H4 (cell line): ENCODE measurements around the gene MAN1C1. TPM values are rescaled to one million over a fixed set of nuclear protein-coding genes. Genes with fewer than 3 reads are reported as not detected.
"Not testable (repeated sequence)": the region's sequence is repeated elsewhere in the genome, so short reads cannot be mapped to it uniquely, and the experiment has no call there.

Experiments
- DNase-seq: peaks from one replicate; pipeline ENCODE4 v3.0.0-alpha.2; 2015; ENCODE audit warnings: low spot score
- total RNA-seq: library from RNA; depleted of rRNA; stranded (reverse); fragments of >200 nt; shearing (Covaris generic); gene quantifications from 2 replicates; pipeline ENCODE4 v1.2.3, GENCODE V29; 2014

MAN1C1 gene
- total RNA-seq, 1 experiment from 2014 or later, result 0.95 TPM

DNA sequence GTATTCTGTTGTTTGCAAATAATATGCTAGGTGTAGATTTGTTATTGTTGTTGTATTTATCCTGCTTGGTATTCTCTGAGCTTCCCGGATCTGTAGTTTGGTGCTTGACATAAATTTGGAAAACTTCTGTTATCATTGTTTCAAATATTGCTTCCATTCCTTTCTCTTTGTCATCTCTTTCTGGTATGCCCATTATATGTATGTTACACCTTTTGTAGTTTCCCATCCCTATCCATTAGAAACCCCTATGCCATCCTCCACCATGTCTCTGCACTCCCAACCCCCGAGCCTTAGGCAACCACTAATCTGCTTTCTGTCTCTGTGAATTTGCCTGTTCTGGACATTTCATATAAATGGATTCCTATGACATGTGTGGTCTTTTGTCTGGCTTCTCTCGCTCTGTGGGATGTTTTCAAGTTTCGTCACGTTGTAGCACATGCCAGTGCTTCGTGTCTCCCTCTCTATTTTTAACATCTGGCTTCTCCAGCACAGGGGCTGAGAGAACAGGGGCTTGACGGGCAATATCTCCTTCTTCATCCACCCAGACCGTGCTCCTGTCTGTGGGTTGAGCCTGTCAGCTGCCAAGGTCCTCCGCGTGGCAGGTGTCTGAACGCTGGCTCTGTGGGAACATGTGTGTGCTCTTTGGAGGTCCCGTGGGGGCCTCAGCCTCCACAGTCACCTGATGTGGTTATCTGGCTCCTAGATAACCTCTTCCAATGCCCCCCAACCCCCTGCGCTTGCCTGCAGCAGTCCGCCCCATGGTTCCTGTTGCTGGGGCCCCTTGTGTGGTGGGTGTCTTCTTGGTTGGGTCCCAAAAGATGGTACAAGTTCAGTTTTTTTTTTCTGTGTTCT is 32.8 kb upstream of the MAN1C1 start:
- DNase-seq, result no peak

DNA sequence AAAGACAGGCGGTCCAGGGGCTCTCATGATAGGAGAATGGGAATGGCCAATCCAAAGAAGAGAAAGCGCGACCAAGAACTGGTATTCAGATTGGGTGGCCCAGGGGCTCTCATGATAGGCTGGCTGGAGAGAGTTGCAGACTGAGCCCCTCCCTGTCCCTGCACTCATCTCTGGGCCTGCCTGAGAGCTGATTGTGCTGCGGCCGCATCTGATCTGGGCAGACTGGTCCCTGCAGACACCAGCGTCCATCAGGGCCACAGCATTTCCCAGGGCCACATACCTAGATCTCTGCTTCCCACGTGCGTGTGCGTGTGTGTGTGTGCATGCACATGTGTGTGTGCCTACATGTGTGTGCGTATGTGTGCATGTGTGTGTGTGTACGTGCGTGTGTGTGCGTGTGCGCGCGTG is 30.4 kb upstream of the MAN1C1 start:
- no peak for DNase-seq

DNA sequence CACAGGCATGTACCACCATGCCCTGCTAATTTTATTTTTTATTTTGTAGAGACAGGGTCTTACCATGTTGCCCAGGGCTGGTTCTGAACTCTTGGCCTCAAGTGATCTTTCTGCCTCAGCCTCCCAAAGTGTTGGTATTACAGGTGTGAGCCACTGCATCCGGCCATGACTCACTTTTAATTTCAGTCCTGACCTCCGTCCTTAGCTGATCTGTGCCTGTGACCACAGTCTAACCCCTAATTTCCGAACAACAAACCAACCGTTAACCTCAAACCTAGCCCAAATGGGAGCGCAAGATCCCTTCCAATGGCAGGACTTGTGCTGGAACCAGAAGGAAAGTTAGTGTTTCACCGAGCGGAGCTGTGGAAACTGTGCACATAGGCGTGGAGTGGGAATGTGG is 29.3 kb upstream of the MAN1C1 start:
- no peak for DNase-seq

DNA sequence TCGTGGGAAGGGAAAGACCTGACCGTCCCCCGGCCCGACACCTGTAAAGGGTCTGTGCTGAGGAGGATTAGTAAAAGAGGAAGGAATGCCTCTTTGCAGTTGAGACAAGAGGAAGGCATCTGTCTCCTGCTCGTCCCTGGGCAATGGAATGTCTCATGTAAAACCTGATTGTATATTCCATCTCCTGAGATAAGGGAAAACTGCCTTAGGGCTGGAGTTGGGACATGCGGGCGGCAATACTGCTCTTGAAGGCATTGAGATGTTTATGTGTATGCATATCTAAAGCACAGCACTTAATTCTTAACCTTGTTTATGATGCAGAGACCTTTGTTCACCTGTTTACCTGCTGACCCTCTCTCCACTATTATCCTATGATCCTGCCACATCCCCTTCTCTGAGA is 28.4 kb upstream of the MAN1C1 start:
- DNase-seq, result not testable (repeated sequence)

DNA sequence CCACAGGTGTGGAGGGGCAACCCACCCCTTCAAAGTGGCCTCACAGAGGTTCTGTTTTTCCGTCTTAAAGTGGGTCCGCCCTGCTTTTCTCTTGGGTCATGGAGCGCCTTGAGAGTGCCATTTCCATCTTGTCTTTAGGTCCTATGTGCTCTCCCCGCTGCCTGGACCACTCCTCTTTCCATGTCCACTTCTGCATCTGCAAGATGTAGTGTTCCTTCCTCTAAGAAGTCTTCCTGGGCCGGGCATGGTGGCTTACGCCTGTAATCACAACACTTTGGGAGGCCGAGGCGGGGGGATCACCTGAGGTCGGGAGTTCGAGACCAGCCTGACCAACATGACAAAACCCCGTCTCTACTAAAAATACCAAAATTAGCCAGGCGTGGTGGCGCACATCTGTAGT is 27.8 kb upstream of the MAN1C1 start:
- DNase-seq, result not testable (repeated sequence)

DNA sequence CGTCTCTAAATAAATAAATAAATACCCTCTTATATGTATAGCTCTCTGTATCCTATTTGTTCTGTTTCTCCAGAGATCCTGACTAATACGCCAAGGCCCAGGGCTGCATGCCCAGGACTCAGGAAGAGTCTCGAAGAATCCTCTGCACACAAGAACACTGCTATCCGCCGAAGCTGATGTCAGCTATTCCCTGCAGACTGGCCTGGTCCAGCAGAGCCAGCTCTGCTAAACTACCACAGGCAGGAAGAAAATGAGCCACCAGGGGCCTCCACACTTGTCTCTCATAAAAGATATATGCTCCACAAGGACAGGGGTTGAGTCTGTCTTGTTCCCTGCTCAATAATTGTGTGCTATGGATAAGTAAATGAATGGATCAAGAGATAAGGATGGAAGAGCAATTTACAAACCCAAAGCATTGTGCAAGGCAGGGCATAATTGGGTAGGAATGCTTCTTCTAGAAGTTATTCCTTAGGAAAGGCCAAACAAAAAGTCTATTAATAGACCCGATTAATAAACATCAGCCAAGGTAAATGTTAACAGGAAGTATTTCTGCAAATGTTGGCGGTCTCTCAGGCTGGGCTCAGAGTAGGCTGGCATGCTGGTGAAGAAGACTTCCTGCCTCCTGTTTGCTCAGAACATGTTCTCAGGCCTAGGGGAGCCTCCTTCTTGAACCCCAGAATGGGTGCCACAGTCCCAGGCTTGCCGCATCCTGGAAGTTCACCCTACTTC is 26.3 kb upstream of the MAN1C1 start:
- no peak for DNase-seq

DNA sequence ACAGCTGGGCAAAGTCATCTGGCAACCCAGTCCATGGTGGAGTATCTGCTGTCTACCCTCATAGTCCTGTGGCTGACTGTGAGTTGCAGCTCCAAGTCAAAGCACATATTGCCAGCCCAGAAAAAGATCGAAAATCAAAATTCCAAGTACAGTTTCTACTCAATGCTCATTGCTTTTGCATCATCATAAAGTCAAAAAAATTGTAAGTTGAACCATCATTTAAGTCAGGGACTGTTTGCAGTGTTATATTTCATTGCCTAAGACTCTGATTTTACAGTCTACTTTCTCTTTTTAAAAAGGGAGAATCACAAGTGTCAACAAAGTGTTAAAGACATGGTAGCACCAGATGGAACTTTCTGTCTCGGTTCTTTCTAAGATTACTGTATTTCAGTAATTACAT is 22.7 kb upstream of the MAN1C1 start:
- DNase-seq, result no peak

DNA sequence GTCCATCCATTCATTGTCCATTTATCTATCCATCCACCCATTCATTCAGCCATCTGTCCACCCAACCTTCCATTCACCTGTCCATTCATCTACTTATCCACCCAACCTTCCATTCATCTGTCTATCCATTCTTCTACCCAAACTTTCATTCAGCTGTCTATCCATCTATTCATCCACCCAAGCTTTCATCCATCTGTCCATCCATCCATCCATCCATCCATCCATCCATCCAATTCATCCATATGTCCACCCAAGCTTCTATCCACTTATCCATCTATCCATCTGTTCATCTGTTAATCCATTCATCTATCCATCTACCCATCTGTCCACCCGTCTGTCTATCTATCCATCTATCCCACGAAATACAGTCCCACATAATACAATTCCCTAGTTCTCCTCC is 21.6 kb upstream of the MAN1C1 start:
- no peak for DNase-seq

DNA sequence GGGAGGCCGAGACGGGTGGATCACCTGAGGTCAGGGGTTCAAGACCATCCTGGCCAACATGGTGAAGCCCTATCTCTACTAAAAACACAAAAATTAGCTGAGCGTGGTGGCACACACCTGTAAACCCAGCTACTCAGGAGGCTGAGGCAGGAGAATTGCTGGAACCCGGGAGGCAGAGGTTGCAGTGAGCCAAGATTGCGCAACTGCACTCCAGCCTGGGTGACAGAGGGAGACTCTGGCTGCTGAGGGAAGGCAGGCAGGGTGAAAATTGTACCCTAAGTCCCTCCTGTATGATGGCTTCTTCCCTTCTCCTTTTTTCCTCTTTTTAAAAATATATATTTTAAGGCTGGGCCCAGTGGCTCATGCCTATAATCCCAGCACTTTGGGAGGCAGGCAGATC is 19.9 kb upstream of the MAN1C1 start:
- not testable (repeated sequence) for DNase-seq

DNA sequence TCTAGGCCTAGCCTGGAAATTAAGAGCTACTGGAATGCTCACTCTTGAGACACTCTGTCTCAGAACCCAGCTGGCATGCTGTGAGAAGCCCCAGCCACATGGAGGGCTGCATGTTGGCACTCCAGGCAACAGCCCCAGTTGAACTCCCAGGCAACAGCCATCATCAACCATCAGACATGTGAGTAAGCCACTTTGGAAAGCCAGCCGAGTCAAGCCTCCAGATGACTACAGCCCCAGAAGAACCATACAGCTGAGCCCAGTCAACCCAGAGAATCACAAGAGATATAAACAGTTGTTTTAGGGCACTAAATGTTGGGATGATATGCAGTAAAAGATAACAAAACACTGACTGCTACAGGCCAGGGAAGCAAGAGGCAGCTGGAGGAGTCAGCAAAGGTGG is 17.7 kb upstream of the MAN1C1 start:
- no peak for DNase-seq

DNA sequence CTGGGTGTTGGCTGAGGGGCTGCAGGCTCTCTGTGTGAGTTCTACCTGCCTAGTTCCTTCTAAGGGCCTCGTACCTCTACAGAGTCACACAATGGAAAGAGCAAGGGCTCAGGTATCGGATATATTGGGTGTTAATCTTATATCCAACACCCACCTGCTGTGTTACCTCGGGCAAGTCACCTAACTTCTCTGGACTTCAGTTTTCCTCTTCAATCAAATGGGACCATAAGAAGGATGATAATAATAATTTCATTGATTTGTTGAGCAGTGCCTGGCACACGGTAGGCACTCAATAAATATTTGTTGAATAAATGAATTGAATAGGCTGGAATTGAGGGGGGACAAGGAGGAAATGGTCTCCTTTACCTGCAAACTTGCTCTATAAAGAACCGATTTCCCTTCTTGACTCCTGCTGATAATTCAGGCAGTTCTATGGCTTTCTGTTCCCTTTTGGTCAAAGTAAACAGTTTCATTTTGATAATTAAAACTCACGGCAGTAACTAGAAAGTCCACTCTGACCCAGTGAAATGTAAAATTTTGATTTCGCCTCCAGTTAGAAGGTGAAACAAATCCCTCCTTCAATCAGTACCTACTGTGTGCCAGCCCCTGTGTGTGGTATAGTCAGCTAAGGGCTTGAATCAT is 16.5 kb upstream of the MAN1C1 start:
- no peak for DNase-seq

DNA sequence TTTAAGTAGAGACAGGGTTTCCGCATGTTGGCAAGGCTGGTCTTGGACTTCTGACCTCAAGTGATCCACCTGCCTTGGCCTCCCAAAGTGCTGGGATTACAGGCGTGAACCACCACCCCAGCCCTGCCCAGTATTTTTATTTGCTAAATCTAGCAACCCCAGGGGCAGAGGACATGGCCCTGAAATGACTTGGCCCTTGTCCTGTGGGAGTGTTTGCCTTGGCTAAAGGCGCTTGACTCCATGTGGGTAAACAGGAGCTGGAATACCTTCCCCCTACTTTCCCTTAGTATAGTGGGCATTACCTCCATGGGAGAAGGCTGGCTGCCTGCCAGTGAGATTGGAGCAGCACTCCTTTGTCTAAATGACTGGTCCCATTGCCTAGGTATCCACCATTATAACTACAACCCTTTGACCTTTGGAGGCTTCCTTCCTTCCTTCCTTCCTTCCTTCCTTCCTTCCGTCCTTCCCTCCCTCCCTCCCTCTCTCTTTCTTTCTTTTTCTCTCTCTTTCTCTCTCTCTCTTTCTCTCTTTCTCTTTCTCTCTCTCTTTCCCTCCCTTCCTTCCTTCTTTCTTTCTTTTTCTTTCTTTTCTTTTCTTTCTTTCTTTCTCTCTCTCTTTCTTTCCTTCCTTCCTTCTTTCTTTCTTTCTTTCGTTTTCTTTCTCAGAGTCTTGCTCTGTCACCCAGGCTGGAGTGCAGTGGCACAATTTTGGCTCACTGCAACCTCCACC is 15.5 kb upstream of the MAN1C1 start:
- DNase-seq, result not testable (repeated sequence)

DNA sequence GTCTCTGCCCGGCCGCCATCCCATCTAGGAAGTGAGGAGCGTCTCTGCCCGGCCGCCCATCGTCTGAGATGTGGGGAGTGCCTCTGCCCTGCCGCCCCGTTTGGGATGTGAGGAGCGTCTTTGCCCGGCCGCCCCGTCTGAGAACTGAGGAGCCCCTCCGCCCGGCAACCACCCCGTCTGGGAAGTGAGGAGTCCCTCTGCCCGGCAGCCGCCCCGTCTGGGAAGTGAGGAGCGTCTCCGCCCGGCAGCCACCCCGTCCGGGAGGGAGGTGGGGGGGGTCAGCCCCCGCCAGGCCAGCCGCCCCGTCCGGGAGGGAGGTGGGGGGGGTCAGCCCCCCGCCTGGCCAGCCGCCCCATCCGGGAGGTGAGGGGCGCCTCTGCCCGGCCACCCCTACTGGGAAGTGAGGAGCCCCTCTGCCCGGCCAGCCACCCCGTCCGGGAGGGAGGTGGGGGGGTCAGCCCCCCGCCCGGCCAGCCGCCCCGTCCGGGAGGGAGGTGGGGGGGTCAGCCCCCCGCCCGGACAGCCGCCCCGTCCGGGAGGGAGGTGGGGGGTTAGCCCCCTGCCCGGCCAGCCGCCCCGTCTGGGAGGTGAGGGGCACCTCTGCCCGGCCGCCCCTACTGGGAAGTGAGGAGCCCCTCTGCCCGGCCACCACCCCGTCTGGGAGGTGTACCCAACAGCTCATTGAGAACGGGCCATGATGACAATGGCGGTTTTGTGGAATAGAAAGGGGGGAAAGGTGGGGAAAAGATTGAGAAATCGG is 12.6 kb upstream of the MAN1C1 start:
- DNase-seq, result not testable (repeated sequence)

DNA sequence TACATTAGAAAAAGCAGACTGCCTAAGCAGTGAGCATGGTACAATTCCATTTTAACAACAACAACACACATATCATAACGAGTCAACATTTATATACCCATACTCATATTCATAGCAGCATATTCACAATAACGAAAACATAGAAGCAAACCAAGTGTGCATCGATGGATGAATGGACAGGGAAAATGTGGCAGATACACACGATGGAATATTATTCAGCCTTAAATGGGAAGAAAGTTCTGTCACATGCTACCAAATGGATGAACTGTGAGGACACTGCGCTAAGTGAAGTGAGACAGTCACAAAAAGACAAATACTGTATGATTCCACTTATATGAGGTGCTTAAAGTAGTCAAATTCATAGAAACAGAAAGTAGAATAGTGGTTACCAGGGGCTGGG is 9.5 kb upstream of the MAN1C1 start:
- no peak for DNase-seq

DNA sequence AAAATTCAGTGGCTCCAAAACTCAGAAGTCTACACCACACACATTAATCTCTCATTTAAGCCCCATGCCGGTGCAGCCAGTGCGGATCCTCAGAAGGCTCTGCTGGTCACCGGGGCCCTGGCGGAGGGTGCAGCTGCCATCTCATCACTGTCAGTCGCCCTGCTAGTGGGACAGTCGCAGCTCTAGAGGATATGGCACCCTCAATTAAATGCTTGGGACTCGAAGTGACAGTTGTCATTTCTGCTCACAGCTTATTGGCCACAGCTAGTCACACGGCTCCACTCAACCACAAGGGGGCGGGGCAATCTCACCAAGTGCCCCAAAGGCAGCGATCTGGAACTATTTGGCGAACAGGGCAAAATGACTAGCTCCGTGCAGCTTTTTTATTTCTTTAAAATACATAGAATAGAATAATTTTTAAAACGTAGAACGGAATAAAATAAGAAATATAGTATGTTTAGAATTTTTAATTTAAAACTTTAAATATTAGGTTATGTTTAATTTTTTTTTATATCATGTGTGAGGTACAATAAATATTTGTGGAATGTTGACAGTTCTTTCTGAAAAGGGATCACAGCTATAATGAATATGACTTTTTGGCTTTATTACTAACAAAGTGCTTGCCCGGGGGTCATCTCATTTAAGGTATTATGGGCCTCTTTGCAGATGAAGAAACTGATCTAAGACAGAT is 8.0 kb upstream of the MAN1C1 start:
- DNase-seq, result peak; percentile 71

DNA sequence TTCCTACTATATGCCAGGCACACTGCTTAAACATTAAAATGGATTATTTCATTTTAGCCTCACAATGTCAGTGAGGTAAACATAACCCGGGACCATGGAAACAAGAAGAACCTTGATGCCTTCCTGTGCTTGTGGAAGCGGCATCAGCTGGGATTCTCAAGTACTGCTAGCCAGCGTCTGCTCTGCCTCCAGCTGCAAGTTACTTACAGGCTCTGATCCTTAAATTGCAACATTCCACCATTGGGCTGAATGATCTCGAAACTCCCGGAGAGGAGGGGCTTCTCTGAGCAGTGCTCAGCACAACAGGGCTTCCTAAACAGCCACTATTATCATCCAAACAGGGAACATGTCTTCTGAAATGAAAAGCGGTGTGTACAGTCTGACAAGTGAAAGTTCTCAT is 6.7 kb upstream of the MAN1C1 start:
- DNase-seq, result peak; percentile 1

DNA sequence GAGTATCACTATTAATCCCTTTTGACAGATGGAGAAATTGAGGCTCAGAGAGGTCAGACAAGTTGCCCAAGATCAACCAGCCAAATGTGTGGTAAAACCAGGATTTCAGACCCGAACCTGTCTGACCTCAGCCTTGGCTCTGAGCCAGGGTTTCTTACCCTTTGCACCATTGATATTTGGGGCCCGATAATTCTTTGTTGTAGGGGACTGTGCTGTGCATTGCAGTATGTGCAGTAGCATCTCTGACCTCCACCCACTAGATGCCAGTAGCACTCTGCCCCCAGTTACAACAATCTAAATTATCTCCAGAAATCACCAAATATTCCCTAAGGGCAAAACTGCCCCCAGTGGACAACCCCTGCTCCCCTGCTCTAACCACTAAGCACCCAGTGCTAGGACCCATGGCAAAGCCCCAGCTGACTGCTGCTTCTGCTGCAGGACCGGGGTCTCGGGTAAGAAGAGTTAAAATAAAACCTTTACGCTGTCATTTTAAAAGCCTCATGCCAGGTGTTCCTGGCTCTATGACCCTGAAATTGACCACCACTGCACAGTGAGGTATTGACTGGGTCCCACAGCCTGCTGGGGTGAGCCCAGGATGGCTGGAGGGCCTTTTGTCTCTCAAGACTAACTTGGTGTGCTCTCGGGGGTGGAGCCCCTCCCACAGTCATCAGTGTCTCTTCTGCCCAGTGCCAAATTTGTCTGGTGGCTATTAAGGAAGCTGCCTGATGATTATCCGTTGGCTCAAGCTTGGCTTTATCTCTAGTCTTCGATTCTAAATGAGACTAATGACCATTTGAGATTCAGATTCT is 5.6 kb upstream of the MAN1C1 start:
- DNase-seq, result no peak

DNA sequence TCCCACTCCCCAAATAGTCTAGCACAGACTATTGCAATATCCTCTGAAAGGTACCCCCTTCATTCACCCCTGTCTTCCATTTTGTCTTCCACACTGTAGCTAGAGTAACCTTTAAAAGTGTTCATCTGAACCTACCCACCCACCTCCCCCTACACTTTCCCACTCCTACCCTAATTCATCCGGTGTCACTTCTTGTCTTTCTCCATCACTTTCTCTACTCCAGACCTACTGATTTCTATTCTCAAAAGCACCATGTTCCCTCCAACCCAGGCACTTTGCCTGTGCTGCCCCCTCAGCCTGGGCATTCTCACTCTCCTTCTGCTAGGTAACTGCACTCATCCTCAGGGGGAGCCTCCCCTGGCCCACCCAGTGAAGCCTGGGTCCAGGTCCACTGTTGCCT is 4.7 kb upstream of the MAN1C1 start:
- DNase-seq, result no peak

DNA sequence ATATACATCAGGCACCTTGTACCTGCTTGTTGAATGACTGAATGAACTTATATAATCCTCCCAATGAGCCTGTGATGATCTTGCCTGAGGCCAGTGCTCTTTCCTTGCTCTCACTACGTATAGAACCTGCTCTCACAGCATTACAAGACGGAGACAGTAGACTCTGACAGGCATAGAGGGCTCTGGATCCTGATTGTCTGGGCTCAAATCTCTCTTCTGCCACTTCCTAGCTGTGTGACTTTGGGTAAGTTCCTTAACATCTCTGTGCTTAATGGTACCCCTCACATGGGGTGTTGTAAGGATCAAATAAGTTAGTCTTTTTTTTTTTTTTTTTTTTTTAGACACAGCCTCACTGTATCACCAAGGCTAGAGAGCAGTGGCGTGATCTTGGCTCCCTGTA is 4.2 kb upstream of the MAN1C1 start:
- DNase-seq, result no peak

DNA sequence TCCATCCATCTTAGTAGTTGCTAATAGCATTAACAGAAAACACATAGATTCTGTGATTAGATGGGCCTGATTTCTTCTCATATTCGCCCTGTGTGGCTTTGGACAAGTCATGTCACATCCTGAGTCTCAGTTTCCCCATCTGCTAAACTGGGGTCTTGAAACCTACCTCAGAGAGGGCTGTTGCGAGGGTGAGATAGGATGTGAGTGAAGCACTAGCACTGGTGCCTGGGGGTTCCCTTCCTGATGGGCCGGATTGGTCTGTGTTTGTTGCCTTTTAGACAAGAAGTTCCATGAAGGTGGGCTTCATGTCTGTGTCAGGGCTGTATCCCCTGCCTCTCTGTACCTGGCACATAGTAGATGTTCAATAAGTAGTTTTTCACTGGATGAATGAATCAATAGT is 3.5 kb upstream of the MAN1C1 start:
- no peak for DNase-seq
